ENCODE measurements around the gene THBS4.
"Not testable (repeated sequence)": the region's sequence is repeated elsewhere in the genome, so short reads cannot be mapped to it uniquely, and the experiment has no call there.

Gene THBS4

DNA sequence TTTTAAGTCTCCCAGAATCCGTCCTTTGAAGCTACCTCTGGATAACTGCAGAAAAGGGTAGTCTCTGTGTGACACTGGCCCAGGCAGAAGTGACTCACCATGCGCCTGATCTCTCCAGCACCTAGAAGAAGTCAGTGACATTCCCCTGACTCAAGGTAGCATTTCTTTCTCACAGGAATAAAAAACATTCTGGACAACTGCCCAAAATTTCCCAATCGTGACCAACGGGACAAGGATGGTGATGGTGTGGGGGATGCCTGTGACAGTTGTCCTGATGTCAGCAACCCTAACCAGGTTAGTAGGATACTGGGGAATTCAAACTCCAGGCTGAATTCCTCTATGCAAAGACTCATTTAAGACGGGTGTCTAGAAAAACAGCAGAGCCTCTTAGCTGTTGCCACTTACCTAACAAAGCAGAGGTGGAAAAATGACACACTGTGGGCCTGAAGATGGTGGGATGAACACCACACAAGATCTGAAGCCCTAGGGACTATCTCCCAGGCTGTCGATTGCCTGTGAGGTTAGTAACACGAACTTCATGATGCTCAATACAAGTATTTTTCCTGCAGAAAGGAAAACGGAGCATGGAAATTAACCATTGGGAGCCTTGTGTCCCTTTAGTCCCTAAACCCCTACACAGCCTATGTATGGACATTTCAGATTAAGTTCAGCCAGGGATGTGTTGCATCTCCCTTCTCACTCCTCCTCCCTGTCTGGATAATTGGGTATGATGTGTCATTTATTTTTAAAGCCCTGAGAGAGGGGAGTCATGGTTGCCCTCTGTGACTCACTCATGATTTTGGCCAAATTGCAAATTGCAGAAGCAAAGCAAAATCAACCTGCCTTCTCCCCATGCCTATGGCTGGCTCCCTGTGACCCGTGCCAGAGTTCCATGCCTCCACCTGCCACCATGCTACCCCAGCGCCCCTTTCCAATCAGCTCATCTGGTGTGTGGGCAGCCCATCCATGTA, 37.2 kb downstream of the THBS4 start:
- no peak overlapping the region for H3K27ac ChIP-seq (ENCODE audit: insufficient read depth, low read depth, low read length, poor library complexity, severe bottlenecking)
- no peaks in the 10 kb centered on the region for H3K36me3 ChIP-seq (ENCODE audit: control insufficient read depth, insufficient read depth, low read length)
- 92 to 93% methylated on average over 10 of the region's 10 CpGs for whole genome bisulfite sequencing, 2 experiments
- no peaks in the 10 kb centered on the region for H3K9me3 ChIP-seq (ENCODE audit: control insufficient read depth, low read length)
- H3K27me3 ChIP-seq (ENCODE audit: control insufficient read depth, insufficient read depth, low read length, poor library complexity, severe bottlenecking), result no peaks in the 10 kb centered on the region
- H3K4me1 ChIP-seq (ENCODE audit: control insufficient read depth, insufficient read depth, low read length), result peaks cover 9% of the 10 kb centered on the region
- H3K4me3 ChIP-seq (ENCODE audit: insufficient read depth, low read depth, low read length), result no peak overlapping the region

DNA sequence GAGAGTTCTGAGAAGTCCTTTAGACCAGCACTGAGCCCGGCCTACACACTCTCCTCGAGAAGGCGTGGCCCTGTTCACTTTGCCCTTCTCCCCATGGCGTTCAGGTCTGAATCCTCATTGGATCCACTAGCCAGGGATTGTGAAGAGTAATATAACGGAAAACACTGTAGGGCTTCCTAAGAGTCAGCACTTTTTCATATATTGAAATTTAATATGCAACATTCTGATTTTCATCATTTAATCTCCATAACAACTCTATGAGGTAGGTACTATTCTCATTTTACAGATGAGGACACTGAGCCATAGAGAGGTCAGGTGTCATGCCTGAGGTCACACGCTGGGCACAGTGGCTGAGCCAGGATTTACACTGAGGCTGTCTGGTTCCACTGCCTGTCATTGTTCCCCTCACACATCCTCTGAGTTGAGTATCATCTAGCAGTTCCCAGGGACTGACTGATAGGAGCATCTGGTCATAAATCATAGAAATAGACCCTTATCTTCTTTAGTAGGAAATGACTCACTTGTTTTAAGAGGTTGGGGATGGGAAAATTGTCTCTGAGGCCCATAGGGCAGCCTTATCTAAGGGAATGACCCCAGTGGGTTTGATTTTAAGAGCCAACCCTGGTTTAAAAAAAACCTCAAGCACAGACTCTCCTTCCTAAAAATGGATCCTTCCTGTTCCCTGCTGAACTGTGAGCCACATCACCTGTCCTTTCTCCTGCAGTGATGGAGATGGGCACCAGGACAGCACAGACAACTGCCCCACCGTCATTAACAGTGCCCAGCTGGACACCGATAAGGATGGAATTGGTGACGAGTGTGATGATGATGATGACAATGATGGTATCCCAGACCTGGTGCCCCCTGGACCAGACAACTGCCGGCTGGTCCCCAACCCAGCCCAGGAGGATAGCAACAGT, 41.2 kb downstream of the THBS4 start:
- H3K27ac ChIP-seq (ENCODE audit: insufficient read depth, low read depth, low read length, poor library complexity, severe bottlenecking), result no peak overlapping the region
- no peaks in the 10 kb centered on the region for H3K36me3 ChIP-seq (ENCODE audit: control insufficient read depth, insufficient read depth, low read length)
- 92 to 95% methylated on average over 9 to 10 of the region's 10 CpGs for WGBS, 2 experiments
- no peaks in the 10 kb centered on the region for H3K4me1 ChIP-seq (ENCODE audit: control insufficient read depth, insufficient read depth, low read length)
- H3K4me3 ChIP-seq (ENCODE audit: insufficient read depth, low read depth, low read length), result no peak overlapping the region
- no peaks in the 10 kb centered on the region for H3K27me3 ChIP-seq (ENCODE audit: control insufficient read depth, insufficient read depth, low read length, poor library complexity, severe bottlenecking)
- H3K9me3 ChIP-seq (ENCODE audit: control insufficient read depth, low read length), result no peaks in the 10 kb centered on the region

DNA sequence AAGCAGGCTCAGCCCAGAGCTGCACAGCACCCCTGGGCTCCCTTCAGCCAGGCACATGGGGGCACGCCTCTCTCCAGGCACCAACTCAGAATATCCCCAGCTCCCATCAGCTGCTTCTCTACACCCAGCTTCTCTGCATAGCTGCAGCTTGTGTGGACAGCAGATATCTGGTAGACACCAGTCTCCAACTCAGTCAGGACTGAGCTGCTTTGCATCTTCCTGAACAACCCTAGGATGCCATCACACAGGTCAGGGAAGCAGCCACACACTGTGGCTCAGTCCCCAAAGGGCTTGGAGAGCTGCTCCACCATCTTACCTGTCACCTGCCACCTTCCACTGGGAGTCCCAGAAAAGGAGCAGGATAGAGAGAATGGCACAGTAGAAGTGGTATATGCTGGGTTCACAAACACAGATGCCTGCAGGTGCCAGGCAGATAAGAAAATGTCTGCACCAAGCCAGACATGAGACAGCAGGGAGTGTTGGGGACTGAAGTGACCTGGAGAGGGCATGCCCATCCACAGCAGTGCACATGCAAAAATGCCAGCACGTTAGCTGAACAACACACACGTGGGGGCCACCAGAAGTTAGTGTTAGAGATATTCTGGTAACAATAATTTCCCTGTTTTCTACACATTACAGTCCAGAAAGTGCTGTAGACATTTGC, 42.0 kb downstream of the THBS4 start:
- Histone ChIP-seq H3K27me3 (ENCODE audit: control insufficient read depth, insufficient read depth, low read length, poor library complexity, severe bottlenecking) (no peaks in the 10 kb centered on the region), H3K27ac (ENCODE audit: insufficient read depth, low read depth, low read length, poor library complexity, severe bottlenecking) (no peak overlapping the region), H3K36me3 (ENCODE audit: control insufficient read depth, insufficient read depth, low read length) (no peaks in the 10 kb centered on the region), H3K9me3 (ENCODE audit: control insufficient read depth, low read length) (no peaks in the 10 kb centered on the region), H3K4me3 (ENCODE audit: insufficient read depth, low read depth, low read length) (no peak overlapping the region), H3K4me1 (ENCODE audit: control insufficient read depth, insufficient read depth, low read length) (no peaks in the 10 kb centered on the region)
- WGBS, 2 experiments, result 90 to 91% methylated on average over 3 of the region's 3 CpGs

DNA sequence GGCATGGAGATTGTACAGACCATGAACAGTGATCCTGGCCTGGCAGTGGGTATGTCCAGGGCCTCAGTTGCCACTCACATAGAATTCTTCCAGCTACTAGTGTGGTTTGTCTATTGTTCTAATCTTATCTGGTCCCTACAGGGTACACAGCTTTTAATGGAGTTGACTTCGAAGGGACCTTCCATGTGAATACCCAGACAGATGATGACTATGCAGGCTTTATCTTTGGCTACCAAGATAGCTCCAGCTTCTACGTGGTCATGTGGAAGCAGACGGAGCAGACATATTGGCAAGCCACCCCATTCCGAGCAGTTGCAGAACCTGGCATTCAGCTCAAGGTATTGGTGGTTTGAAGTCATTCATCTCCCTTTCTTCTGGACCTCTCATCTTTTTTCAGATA, 43.8 kb downstream of the THBS4 start:
- H3K4me1 ChIP-seq (ENCODE audit: control insufficient read depth, insufficient read depth, low read length), result no peaks in the 10 kb centered on the region
- no peaks in the 10 kb centered on the region for H3K27me3 ChIP-seq (ENCODE audit: control insufficient read depth, insufficient read depth, low read length, poor library complexity, severe bottlenecking)
- H3K36me3 ChIP-seq (ENCODE audit: control insufficient read depth, insufficient read depth, low read length), result no peaks in the 10 kb centered on the region
- WGBS, 2 experiments, result 94 to 95% methylated on average over 4 of the region's 4 CpGs
- H3K4me3 ChIP-seq (ENCODE audit: insufficient read depth, low read depth, low read length), result no peak overlapping the region
- no peak overlapping the region for H3K27ac ChIP-seq (ENCODE audit: insufficient read depth, low read depth, low read length, poor library complexity, severe bottlenecking)
- no peaks in the 10 kb centered on the region for H3K9me3 ChIP-seq (ENCODE audit: control insufficient read depth, low read length)

DNA sequence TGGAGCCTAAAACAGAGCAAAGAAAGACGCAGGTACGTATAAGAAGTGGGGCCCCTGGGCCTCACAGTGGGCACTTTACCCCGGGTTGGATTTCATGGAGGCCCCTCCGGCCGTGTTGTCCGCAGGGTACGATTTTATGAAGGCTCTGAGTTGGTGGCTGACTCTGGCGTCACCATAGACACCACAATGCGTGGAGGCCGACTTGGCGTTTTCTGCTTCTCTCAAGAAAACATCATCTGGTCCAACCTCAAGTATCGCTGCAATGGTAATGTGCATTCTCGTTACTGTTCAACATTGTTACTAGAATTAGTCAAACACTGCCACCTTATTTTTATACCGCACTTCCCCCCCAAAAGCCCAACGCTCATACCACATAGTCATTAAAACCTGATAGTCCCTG, 47.1 kb downstream of the THBS4 start:
- no peak overlapping the region for H3K27ac ChIP-seq (ENCODE audit: insufficient read depth, low read depth, low read length, poor library complexity, severe bottlenecking)
- H3K36me3 ChIP-seq (ENCODE audit: control insufficient read depth, insufficient read depth, low read length), result no peaks in the 10 kb centered on the region
- H3K9me3 ChIP-seq (ENCODE audit: control insufficient read depth, low read length), result no peaks in the 10 kb centered on the region
- no peaks in the 10 kb centered on the region for H3K27me3 ChIP-seq (ENCODE audit: control insufficient read depth, insufficient read depth, low read length, poor library complexity, severe bottlenecking)
- H3K4me1 ChIP-seq (ENCODE audit: control insufficient read depth, insufficient read depth, low read length), result no peaks in the 10 kb centered on the region
- H3K4me3 ChIP-seq (ENCODE audit: insufficient read depth, low read depth, low read length), result no peak overlapping the region
- WGBS, 2 experiments, result 95 to 96% methylated on average over 15 of the region's 15 CpGs

DNA sequence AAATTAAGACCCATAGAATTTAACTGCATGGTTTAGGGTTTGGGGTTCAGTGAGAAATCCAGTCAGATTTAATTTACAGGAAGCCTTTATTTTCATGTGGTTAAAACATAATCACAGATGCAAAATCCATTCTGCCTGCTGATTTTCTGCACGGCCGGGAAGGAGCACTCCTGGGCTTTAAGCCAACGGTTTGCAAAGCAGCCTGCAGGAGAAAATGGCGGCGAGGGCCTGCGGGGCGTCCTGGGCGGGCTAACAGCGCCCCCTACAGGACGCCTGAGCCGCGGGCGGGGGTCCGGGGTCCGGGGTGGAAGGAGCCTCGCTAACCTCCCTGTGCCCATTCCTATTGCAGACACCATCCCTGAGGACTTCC, 47.6 kb downstream of the THBS4 start:
- Histone ChIP-seq H3K4me1 (ENCODE audit: control insufficient read depth, insufficient read depth, low read length) (no peaks in the 10 kb centered on the region), H3K27ac (ENCODE audit: insufficient read depth, low read depth, low read length, poor library complexity, severe bottlenecking) (no peak overlapping the region), H3K36me3 (ENCODE audit: control insufficient read depth, insufficient read depth, low read length) (no peaks in the 10 kb centered on the region), H3K27me3 (ENCODE audit: control insufficient read depth, insufficient read depth, low read length, poor library complexity, severe bottlenecking) (no peaks in the 10 kb centered on the region), H3K9me3 (ENCODE audit: control insufficient read depth, low read length) (no peaks in the 10 kb centered on the region), H3K4me3 (ENCODE audit: insufficient read depth, low read depth, low read length) (no peak overlapping the region)
- WGBS, 2 experiments, result 16 to 20% methylated on average over 16 of the region's 16 CpGs

DNA sequence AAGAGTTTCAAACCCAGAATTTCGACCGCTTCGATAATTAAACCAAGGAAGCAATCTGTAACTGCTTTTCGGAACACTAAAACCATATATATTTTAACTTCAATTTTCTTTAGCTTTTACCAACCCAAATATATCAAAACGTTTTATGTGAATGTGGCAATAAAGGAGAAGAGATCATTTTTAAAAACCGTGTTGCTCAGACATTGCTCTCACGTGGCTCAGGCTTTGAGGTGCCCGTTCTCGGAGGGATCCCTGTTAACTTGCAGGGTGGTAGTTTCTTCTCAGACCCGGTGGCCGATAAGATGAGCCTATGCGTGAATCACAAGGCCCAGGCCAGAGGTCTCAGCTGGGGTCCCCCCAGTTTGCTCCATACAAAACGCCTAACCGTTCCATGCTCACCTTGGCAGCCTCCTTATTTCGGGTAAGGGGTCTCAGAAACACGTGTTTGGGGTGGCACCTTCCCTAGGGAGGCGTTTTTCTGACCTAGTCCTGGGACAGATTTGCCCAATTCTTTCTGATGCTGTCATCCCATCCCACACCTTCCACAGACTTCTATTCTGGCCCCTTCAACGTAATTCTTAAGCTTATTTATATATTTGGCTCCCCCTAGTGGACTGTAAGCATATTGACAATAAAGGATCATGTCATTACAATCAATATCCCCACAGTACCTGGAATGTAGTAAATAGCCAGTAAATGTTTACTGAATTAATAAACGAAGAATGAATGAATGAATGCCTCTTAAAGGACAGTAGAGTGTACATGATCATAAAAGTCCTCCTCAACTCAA, 48.1 kb downstream of the THBS4 start:
- H3K4me3 ChIP-seq (ENCODE audit: insufficient read depth, low read depth, low read length), result no peak overlapping the region
- no peaks in the 10 kb centered on the region for H3K27me3 ChIP-seq (ENCODE audit: control insufficient read depth, insufficient read depth, low read length, poor library complexity, severe bottlenecking)
- WGBS, 2 experiments, result 67 to 70% methylated on average over 18 of the region's 19 CpGs
- no peaks in the 10 kb centered on the region for H3K4me1 ChIP-seq (ENCODE audit: control insufficient read depth, insufficient read depth, low read length)
- no peaks in the 10 kb centered on the region for H3K36me3 ChIP-seq (ENCODE audit: control insufficient read depth, insufficient read depth, low read length)
- H3K27ac ChIP-seq (ENCODE audit: insufficient read depth, low read depth, low read length, poor library complexity, severe bottlenecking), result no peak overlapping the region
- H3K9me3 ChIP-seq (ENCODE audit: control insufficient read depth, low read length), result no peaks in the 10 kb centered on the region

DNA sequence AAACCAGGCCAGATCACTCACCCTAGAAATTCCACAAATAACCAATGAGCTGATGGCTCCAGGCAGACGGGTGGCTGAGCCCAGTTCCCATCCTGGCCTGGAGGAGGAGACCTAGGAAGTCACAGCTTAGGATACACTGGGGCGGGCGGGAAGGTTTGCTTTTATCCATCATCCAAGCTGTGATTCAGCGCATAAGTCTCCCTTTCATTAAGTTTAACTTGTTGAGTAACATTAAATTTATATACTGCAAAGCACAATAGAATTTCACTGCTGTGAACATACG, 55.7 kb downstream of the THBS4 start:
- no peaks in the 10 kb centered on the region for H3K9me3 ChIP-seq (ENCODE audit: control insufficient read depth, low read length)
- H3K36me3 ChIP-seq (ENCODE audit: control insufficient read depth, insufficient read depth, low read length), result no peaks in the 10 kb centered on the region
- WGBS, 2 experiments, result 87 to 100% methylated on average over 3 to 4 of the region's 5 CpGs
- peaks cover 26% of the 10 kb centered on the region for H3K4me1 ChIP-seq (ENCODE audit: control insufficient read depth, insufficient read depth, low read length)
- H3K4me3 ChIP-seq (ENCODE audit: insufficient read depth, low read depth, low read length), result no peak overlapping the region
- H3K27me3 ChIP-seq (ENCODE audit: control insufficient read depth, insufficient read depth, low read length, poor library complexity, severe bottlenecking), result no peaks in the 10 kb centered on the region
- no peak overlapping the region for H3K27ac ChIP-seq (ENCODE audit: insufficient read depth, low read depth, low read length, poor library complexity, severe bottlenecking)

DNA sequence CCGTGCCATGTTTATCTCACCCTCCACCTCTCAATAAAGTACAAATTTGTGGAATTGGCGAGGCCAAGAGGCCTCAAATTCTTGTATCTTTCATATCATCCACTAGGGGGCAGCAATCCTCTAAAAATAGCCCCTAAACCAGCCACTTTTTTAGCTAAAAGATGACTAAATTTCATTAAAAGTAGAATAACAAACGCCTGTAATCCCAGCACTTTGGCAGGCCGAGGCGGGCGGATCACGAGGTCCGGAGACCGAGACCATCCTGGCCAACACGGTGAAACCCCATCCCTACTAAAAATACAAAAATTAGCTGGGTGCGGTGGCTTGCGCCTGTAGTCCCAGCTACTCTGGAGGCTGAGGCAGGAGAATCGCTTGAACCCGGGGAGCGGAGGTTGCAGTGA, 56.6 kb downstream of the THBS4 start:
- not testable (repeated sequence) for H3K27me3 ChIP-seq (ENCODE audit: control insufficient read depth, insufficient read depth, low read length, poor library complexity, severe bottlenecking); H3K36me3 ChIP-seq (ENCODE audit: control insufficient read depth, insufficient read depth, low read length); H3K9me3 ChIP-seq (ENCODE audit: control insufficient read depth, low read length); H3K27ac ChIP-seq (ENCODE audit: insufficient read depth, low read depth, low read length, poor library complexity, severe bottlenecking); H3K4me3 ChIP-seq (ENCODE audit: insufficient read depth, low read depth, low read length)
- WGBS, 2 experiments, result 41 to 46% methylated on average over 15 of the region's 15 CpGs
- peaks cover 26% of the 10 kb centered on the region for H3K4me1 ChIP-seq (ENCODE audit: control insufficient read depth, insufficient read depth, low read length)
